HFF-Myc (cell line): ENCODE results near the gene IL20.

Experiments used
- DNase-seq: peaks from one replicate; pipeline ENCODE4 v3.0.0-alpha.2; 2011; ENCODE audit warnings: low read depth; ENCODE audit errors: extremely low read depth
- H3K4me3 ChIP-seq: replicated peaks from 2 replicates; pipeline ENCODE4 v1.5.1; 2011; ENCODE audit warnings: low read depth, mild to moderate bottlenecking, control low read depth, low read length
- TF ChIP-seq, protein P1 (sequence below): IDR thresholded peaks from 2 replicates; pipeline ENCODE4 v1.5.1; 2012; ENCODE audit warnings: mild to moderate bottlenecking, low read depth, low read length, control low read depth; ENCODE audit errors: missing control alignments

The IL20 gene

DNA sequence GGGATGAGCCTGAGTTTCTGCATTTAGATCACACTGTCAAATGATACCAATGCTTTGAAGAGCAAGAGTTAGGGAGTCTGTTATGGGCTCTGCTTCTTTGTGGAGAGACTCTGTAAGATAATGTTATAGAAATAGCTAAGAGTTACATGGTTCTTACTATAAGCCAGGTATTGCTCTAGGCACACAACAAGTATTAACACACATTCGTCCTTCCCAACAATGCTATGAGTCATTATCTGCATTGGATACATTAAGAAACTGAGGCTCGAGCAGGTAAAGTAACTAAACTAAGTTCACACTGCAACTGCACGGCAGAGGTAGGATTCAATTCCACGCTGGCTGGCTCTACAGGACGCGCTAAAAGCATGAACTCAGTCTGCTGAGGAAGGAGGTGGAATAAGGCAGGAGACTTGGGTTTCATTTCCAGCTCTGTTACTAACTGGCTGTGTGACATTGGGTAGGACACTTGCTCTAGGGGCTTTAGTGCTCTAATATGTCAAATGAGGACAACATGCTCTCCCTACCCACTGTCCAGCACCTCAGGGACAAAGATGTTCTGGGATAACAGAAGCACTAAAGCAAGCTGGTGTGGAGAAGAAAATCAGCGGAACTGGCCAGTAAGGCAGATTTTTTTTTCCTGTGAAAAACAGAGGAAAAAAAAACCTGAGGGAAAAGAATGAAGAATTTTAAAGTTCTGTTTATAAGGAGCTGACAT, 23.7 kb upstream of the IL20 start:
- no peak overlapping the region for H3K4me3 ChIP-seq
- TF ChIP-seq, protein P1, sequence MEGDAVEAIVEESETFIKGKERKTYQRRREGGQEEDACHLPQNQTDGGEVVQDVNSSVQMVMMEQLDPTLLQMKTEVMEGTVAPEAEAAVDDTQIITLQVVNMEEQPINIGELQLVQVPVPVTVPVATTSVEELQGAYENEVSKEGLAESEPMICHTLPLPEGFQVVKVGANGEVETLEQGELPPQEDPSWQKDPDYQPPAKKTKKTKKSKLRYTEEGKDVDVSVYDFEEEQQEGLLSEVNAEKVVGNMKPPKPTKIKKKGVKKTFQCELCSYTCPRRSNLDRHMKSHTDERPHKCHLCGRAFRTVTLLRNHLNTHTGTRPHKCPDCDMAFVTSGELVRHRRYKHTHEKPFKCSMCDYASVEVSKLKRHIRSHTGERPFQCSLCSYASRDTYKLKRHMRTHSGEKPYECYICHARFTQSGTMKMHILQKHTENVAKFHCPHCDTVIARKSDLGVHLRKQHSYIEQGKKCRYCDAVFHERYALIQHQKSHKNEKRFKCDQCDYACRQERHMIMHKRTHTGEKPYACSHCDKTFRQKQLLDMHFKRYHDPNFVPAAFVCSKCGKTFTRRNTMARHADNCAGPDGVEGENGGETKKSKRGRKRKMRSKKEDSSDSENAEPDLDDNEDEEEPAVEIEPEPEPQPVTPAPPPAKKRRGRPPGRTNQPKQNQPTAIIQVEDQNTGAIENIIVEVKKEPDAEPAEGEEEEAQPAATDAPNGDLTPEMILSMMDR: no peak
- DNase-seq: no peak

DNA sequence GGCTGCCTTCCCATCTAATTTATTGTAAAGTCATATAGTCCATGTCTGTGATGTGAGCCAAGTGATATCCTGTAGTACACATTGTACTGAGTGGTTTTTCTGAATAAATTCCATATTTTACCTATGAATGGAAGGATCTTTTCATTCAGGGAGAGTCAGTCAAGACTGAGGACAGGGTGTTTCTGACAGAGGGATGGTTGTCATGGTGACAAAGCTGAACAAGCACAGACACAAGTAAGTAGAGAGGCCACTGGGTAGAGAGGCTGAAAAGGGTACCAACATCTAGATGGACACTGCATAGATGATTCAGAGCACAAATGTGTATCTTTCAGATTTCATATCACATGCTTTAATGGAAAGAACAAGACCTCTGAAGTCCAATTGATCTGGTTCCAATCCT, 22.6 kb upstream of the IL20 start:
- DNase-seq: no peak
- TF ChIP-seq, protein P1: no peak
- H3K4me3 ChIP-seq: no peak overlapping the region

DNA sequence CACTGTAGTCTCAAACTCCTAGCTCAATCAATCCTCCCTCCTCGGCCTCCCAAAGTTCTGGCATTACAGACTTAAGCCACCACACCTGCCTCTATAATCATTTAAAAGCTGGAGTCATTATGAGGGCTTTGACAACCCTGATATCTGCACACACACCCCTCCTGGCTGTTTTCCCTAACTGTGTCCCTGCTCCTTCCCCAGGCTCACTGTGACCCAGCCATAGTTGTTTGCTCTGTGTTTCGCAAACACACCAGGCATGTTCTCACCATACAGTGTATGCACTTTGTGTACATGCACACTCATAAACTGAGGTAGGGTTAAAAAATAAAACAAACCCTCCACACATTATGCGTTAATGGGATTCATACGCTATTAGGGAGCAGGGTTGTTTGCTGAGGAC, 21.8 kb upstream of the IL20 start:
- no peak overlapping the region for H3K4me3 ChIP-seq
- DNase-seq: no peak

DNA sequence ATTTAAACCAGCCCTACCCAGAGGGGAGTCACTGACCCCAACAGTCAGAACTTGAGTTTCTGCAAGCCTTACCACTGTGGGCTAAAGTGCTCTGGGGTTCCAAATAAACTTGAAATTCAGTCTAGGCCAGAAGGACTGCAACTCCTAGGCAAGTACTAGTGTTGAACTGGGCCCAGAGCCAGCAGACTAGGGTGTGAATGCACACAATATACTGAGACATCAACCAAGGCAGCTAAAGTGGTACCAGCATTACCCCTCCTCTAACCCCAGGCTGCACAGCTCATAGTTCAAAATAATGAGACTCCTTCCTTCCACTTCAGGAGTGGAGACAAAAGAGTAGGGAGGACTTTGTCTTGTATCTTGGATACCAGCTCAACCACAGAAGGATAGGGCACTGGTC, 18.9 kb upstream of the IL20 start:
- TF ChIP-seq, protein P1: no peak
- no peak for DNase-seq
- H3K4me3 ChIP-seq: no peak overlapping the region

More for the DNA sequence above, 21.8 kb upstream of the IL20 start:
- TF ChIP-seq, protein P1: no peak

DNA sequence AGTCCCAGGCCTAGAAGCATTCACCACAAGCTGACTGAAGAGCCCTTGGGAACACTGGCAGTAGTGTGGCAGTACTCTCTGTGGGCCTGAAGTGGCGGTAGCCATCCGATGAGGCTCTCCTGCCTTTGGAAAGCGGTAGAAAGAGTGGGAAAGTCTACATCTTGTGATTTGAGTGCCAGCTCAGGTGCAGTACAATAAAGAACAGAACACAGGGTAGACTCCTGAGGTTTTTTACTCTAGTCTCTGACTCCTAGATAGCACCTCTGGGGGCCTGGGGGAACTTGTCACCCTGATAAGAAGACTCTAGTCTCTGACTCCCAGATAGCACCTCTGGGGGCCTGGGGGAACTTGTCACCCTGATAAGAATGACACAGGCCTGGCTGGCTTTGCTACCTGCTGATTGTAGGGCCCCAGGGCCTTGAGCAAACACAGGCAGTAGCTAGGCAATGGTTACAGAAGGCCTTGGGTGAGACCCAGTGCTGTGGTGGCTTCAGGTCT, 18.0 kb upstream of the IL20 start:
- no peak for DNase-seq
- TF ChIP-seq, protein P1: no peak
- H3K4me3 ChIP-seq: no peak overlapping the region

DNA sequence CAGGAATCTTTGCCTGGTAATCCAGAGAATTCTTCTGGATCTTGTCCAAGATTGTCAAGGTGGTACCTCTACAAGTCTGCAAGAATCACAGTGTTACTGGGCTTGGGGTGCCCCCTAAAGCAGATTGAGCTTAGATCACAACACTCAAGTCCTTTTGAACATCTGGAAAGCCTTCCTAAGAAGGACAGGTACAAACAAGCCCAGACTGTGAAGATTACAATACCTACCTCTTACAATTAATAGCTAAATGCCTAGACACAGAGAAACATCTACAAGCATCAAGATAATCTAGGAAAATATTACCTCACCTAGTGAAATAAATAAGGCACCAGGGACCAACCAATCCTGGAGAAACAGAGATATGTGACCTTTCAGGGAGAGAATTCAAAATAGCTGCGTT, 17.5 kb upstream of the IL20 start:
- no peak for DNase-seq
- no peak overlapping the region for H3K4me3 ChIP-seq
- TF ChIP-seq, protein P1: no peak
